ENCODE results near the gene SPATA25. TPM values are rescaled to one million over a fixed set of nuclear protein-coding genes. Genes with fewer than 3 reads are reported as not detected.

Gene SPATA25
- total and polyA plus RNA-seq, 2 donors (not counting 3 experiments of a cell fraction or from before 2014, with no cell fraction given) = 0.69 to 1.3 TPM

DNA sequence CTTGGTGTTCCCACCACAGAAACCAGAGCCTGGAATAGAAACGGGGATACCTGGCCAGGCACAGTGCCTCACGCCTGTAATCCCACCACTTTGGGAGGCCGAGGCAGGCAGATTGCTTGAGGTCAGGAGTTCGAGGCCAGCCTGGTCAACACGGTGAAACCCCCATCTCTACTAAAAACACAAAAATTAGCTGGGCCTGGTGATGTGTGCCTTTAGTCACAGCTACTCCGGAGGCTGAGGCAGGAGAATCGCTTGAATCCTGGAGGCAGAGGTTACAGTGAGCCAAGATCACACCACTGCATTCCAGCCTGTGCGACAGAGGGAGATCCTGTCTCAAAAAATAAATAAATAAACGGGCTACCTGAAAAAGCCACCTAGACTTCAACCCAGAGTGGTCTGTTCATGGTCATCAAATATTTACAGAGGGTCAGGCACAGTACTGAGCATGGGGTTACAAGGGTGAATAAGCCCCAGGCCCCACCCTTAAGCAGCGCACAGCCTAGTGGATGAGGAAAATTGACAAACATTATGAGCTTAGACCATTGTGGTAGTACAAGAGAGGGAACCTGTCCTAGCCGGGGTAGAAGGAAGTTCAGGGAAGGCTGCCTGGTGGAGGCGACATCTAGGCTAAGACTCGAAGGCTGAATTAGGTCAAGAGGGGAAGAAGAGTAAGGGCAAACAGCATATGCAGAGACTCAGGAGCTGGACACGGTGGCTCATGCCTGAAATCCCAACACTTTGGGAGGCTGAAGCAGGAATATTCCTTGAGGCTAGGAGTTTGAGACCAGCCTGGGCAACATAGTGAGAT, 39.9 kb upstream of the SPATA25 start:
- H3K9ac ChIP-seq (replicated peaks; ENCODE audit: extremely low read depth, insufficient read depth, low read length) = no peak overlapping the region
- POLR2A ChIA-PET = no interaction called here
- DNase-seq (ENCODE audit: low read depth, low spot score) (no peak), FAIRE-seq (no peak)
- BruUV-seq (replicated peaks) = no TSS peak
- H2AFZ ChIP-seq (ENCODE audit: low read depth, low read length) = no peak overlapping the region
- no peaks in the 10 kb centered on the region for H3K79me2 ChIP-seq (ENCODE audit: control insufficient read depth, insufficient read depth, low read length)
- no peaks in the 10 kb centered on the region for H3K27me3 ChIP-seq (ENCODE audit: control insufficient read depth in 2 of 2, insufficient read depth in 2 of 2, low read length in 2 of 2)
- TF ChIP-seq GATA2 (IDR thresholded peaks at IDR 0.05; ENCODE audit: insufficient read depth, insufficient read length, low read depth, low read length) = no peak
- TF ChIP-seq POLR2AphosphoS5 (IDR thresholded peaks at IDR 0.05; ENCODE audit: insufficient read depth, low read depth, low read length) = no peak
- TF ChIP-seq FOS (IDR thresholded peaks at IDR 0.05; ENCODE audit: borderline replicate concordance, insufficient read depth, low read length) = no peak
- no peak for TF ChIP-seq POLR2A (IDR thresholded peaks at IDR 0.05; ENCODE audit: low read depth, low read length)
- no peak for TF ChIP-seq MAX (IDR thresholded peaks at IDR 0.05; ENCODE audit: insufficient read depth, insufficient read length)
- H3K4me3 ChIP-seq (replicated peaks in 1 of 3; ENCODE audit: insufficient read depth in 1 of 3, low read depth in 1 of 3, low read length in 3 of 3) = no peak overlapping the region
- H3K9me3 ChIP-seq (replicated peaks; ENCODE audit: control insufficient read depth, insufficient read depth, low read length) = no peaks in the 10 kb centered on the region
- no peaks in the 10 kb centered on the region for H3K36me3 ChIP-seq (ENCODE audit: control insufficient read depth in 2 of 2, extremely low read depth in 1 of 2, insufficient read depth in 2 of 2, low read length in 2 of 2)
- dilution Hi-C loops (cut with MboI; ENCODE audit: extremely low pct_ligation_motif_present, low sequenced_read_pairs) = no loop called here
- no peaks in the 10 kb centered on the region for H3K9me1 ChIP-seq (replicated peaks; ENCODE audit: control insufficient read depth, extremely low read depth, insufficient read depth, low read length)
- H3K4me1 ChIP-seq (ENCODE audit: control insufficient read depth, extremely low read depth, insufficient read depth, low read length) = peaks cover 6% of the 10 kb centered on the region
- H4K20me1 ChIP-seq (replicated peaks; ENCODE audit: control insufficient read depth, extremely low read depth, insufficient read depth, low read length) = no peaks in the 10 kb centered on the region
- no peak overlapping the region for H3K27ac ChIP-seq (ENCODE audit: insufficient read depth, low read depth, low read length)
- CTCF ChIA-PET = interaction anchor here (1.1 to 1.8 kb wide), 3 partner anchors 9 to 128 kb away, joined by 3 to 6 read pairs (median 3); no protein-coding TSS in a partner anchor
- intact Hi-C loops (cut with micrococcal nuclease) = no loop called here
- H3K4me2 ChIP-seq (ENCODE audit: insufficient read depth, low read length) = no peak overlapping the region

DNA sequence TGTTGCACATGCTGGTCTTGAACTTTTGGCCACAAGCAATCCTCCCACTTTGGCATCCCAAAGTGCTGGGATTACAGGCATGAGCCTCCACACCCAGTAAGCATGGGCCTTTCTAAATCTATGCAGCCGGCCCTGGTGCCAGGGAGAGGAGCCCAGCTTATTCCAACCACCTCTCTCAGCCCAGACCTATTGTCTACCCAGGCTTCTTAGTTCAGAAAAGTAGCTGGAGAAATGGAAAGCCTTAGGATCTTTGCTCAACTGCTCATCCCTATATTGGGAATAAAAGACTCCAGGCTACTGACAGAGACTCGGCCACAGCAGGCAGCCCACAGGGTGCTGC, 39.3 kb upstream of the SPATA25 start:
- Histone ChIP-seq H3K9me1 (replicated peaks; ENCODE audit: control insufficient read depth, extremely low read depth, insufficient read depth, low read length) (no peaks in the 10 kb centered on the region), H3K4me3 (replicated peaks in 1 of 3; ENCODE audit: insufficient read depth in 1 of 3, low read depth in 1 of 3, low read length in 3 of 3) (no peak overlapping the region), H3K27me3 (ENCODE audit: control insufficient read depth in 2 of 2, insufficient read depth in 2 of 2, low read length in 2 of 2) (no peaks in the 10 kb centered on the region), H3K4me2 (ENCODE audit: insufficient read depth, low read length) (no peak overlapping the region), H3K36me3 (ENCODE audit: control insufficient read depth in 2 of 2, extremely low read depth in 1 of 2, insufficient read depth in 2 of 2, low read length in 2 of 2) (no peaks in the 10 kb centered on the region), H4K20me1 (replicated peaks; ENCODE audit: control insufficient read depth, extremely low read depth, insufficient read depth, low read length) (no peaks in the 10 kb centered on the region), H3K27ac (ENCODE audit: insufficient read depth, low read depth, low read length) (no peak overlapping the region), H3K9me3 (replicated peaks; ENCODE audit: control insufficient read depth, insufficient read depth, low read length) (no peaks in the 10 kb centered on the region), H2AFZ (ENCODE audit: low read depth, low read length) (no peak overlapping the region), H3K79me2 (ENCODE audit: control insufficient read depth, insufficient read depth, low read length) (no peaks in the 10 kb centered on the region), H3K4me1 (ENCODE audit: control insufficient read depth, extremely low read depth, insufficient read depth, low read length) (peaks cover 6% of the 10 kb centered on the region), H3K9ac (replicated peaks; ENCODE audit: extremely low read depth, insufficient read depth, low read length) (no peak overlapping the region)
- TF ChIP-seq FOS (IDR thresholded peaks at IDR 0.05; ENCODE audit: borderline replicate concordance, insufficient read depth, low read length) (no peak), GATA2 (IDR thresholded peaks at IDR 0.05; ENCODE audit: insufficient read depth, insufficient read length, low read depth, low read length) (no peak), POLR2A (IDR thresholded peaks at IDR 0.05; ENCODE audit: low read depth, low read length) (no peak), JUN (IDR thresholded peaks at IDR 0.05; ENCODE audit: borderline replicate concordance, insufficient read depth, insufficient read length, low read depth) (no peak), POLR2AphosphoS5 (IDR thresholded peaks at IDR 0.05; ENCODE audit: insufficient read depth, low read depth, low read length) (no peak), EZH2 (IDR thresholded peaks at IDR 0.05; ENCODE audit: borderline replicate concordance, low read depth, low read length, severe bottlenecking) (no peak), MYC (IDR thresholded peaks at IDR 0.05; ENCODE audit: low read depth, low read length) (no peak), MAX (IDR thresholded peaks at IDR 0.05; ENCODE audit: insufficient read depth, insufficient read length) (no peak)
- TF ChIP-seq, protein P1, sequence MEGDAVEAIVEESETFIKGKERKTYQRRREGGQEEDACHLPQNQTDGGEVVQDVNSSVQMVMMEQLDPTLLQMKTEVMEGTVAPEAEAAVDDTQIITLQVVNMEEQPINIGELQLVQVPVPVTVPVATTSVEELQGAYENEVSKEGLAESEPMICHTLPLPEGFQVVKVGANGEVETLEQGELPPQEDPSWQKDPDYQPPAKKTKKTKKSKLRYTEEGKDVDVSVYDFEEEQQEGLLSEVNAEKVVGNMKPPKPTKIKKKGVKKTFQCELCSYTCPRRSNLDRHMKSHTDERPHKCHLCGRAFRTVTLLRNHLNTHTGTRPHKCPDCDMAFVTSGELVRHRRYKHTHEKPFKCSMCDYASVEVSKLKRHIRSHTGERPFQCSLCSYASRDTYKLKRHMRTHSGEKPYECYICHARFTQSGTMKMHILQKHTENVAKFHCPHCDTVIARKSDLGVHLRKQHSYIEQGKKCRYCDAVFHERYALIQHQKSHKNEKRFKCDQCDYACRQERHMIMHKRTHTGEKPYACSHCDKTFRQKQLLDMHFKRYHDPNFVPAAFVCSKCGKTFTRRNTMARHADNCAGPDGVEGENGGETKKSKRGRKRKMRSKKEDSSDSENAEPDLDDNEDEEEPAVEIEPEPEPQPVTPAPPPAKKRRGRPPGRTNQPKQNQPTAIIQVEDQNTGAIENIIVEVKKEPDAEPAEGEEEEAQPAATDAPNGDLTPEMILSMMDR (IDR thresholded peaks at IDR 0.05; ENCODE audit: extremely low read depth in 1 of 2, insufficient read depth in 1 of 2, low read depth in 1 of 2, low read length in 2 of 2) = no peak
- dilution Hi-C loops (cut with MboI; ENCODE audit: extremely low pct_ligation_motif_present, low sequenced_read_pairs) = no loop called here
- ChIA-PET CTCF (no interaction called here), POLR2A (no interaction called here)
- FAIRE-seq = no peak
- BruUV-seq (replicated peaks) = no TSS peak
- no peak for DNase-seq (ENCODE audit: low read depth, low spot score)
- intact Hi-C loops (cut with micrococcal nuclease) = no loop called here
